NOMO-1 (cell line): ENCODE measurements around the gene PGK1.
"Not testable (repeated sequence)": the region's sequence is repeated elsewhere in the genome, so short reads cannot be mapped to it uniquely, and the experiment has no call there.

ENCODE experiments used
- DNase-seq, 2 experiments: peaks; one replicate each; lab custom pipeline; 2025; ENCODE audit not compliant: unreplicated experiment in 2 of 2; lab: John Stamatoyannopoulos, UW

PGK1 gene

GRCh38 chrX:78111140-78111931 is 7.3 kb downstream of the PGK1 start:
- no peak for DNase-seq

DNA sequence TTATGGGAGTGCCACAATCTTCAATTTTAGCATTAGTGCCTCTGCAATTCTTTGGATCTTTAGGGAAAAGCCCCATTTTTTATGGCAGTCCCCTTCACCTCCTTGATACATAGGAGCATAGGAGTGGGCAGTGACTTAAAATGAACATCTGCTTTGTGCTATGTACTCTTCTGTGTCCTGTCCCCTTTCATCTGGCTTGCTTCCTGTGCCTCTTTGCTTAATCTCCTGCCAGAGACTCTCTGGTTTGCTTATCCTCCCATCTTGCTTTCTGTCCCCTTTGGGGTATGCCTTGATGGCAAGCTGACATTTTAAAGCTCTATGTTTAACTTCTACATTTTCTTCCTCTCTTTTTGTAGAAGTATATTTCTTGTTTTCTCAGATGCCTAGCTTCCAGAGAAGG is 12.3 kb downstream of the PGK1 start:
- no peak for DNase-seq

GRCh38 chrX:78116766-78117165 is 12.7 kb downstream of the PGK1 start:
- peak in 1 of 2 experiments; percentile 6 for DNase-seq

- DNase-seq, result no peak
These were observed 14.6 kb downstream of the PGK1 start for GRCh38 chrX:78118628-78119027.

GRCh38 chrX:78119521-78120227 is 15.6 kb downstream of the PGK1 start:
- DNase-seq, result no peak

- DNase-seq, result no peak
These were observed 19.1 kb downstream of the PGK1 start for GRCh38 chrX:78123190-78123589.

DNA sequence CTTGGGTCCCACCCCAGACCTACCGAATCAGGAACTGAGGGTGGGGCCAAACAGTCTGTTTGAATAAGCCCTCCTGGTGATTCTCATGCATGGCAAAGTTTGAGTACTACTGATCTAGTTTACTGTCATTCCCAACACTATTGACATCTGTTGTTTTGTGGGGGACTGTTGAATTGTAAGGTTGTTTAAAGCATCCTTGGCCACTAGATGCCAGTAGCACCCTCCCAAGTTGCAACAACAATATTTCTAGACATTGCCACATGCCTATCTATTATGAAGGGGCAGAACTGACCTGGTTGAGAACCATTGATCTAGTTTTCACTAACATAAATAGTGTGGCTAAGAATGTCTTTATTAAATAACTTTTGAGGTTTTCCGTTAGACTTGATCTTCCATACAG is 20.3 kb downstream of the PGK1 start:
- DNase-seq, result no peak

GRCh38 chrX:78125148-78125547 is 21.1 kb downstream of the PGK1 start:
- DNase-seq, result no peak

- DNase-seq, result not testable (repeated sequence)
These were observed 21.7 kb downstream of the PGK1 start for GRCh38 chrX:78125781-78126180.

GRCh38 chrX:78129714-78130113 is 25.7 kb downstream of the PGK1 start:
- no peak for DNase-seq

DNA sequence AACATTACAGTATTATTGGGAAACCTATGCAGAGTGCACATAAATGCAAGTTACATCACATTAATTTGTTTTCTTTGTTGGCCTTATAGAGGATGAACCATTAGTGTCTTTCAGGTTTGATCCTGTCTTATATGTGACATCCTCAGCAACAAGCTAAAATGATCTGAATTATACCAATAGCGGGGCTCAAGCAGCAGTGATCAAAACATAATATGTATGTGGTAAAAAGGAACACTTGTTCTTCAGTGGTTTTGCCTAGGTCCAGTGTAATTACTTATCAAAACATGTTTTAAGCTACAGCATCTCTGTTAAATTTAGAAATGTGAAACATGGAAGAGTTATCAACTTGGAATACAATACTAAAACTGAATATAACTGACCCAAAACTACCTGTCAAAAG is 26.3 kb downstream of the PGK1 start:
- DNase-seq, result no peak

- no peak for DNase-seq
These were observed 27.1 kb downstream of the PGK1 start for GRCh38 chrX:78131117-78131516.

DNA sequence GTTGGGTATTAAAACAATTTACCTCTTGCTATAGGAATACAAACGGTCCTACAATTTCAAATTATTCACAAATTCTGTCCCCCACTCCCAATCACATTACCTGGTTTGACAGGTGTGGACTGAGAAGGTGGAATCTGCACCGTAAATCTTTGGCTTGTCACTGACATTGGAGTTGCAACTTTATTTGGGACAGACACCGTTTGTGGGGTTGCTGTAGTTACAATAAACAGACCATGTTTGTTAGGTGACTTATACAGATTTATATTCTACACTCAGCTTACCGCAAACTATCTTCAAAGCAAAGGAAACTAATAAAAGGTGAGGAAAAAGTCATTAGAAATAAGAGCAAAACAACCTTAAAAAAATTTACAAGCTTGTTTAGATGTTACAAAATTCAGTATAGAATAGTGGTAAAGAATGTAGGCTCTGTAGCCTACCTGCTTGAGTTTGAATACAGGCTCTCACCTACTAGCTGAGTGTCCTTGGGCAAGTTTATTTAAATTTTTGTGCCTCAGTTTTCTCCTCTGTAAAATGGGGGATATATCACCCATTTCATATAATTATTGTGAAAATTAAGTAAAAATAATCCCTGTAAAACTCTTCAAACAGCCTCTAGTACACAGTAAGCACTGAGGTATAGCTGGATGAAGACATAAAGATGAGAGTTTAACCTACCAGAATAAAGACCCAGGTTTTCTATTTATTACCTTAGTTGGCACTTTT is 29.4 kb downstream of the PGK1 start:
- DNase-seq, result no peak

DNA sequence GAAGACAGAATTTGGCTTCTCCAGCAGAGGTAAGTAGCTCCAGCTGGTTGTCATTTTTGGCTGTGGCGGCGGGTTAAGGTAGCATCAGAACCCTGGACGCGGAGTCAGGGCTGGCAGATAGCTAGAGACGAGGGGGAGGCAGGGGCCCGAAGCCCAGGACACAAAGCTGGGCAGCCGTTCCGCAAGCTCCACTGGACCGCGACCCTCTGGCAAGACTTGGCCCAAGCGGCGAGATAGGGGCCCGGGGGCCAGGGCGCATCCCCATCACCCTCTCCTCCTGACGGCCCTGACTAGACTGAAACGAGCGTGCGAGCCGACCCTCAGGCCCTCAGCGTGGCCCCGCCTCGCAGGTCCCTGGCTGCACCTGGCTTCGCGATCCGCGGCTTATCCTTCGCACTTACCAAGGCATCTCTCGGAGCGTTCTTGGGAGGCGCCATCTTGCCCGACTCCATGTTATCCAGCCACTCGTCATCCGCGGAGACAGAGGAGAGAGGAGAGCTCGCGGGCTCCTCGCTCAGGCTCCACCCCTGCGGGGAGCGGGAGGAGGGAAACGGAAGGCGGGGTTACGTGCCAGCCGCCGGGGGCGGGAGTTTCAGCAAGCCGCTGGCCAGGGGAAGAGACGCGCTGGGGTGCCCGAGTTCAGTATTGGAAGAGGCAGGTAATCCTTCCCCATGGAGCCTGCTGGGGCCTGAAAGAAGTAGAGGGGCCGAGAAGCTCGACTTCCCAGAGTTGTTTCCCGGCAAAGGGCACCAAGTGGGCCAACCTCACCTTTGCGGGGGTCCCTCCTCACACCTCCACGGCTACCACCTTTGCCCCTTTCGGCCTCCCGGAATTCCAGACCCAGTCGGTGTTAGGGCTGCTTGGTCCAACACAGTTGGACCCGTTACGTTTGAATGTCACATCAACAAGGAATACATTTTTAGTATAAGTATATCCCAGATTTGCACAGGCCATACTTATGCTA is 35.4 kb downstream of the PGK1 start, which contains the start of gene TAF9B:
TSS of gene TAF9B (minus strand) at position 491 of the 964 bp plus-strand sequence. CDS start at position 452, 39 bp downstream.
- DNase-seq, result peak; percentile 56 to 74

DNA sequence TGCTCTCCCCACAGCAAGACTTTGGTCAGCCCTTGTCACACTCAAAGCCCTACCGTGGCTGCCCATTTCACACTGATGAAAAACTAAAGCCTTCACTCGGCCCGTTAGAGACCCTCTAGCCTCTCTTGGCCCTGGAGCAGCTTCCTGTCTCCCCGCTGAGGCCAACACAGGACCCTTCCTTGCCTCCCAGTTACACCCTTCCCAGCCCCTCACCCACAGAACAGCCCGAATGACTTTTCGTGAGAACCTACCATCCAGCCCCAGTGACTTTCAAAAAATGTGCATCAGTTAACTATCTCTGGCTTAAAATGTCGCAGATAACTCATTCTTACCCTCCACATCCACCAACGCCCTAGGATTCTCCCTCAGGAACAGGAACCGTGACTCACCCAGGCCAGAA is 36.2 kb downstream of the PGK1 start:
- DNase-seq, result no peak

- not testable (repeated sequence) for DNase-seq
These were observed 43.0 kb downstream of the PGK1 start for GRCh38 chrX:78147002-78147540.

DNA sequence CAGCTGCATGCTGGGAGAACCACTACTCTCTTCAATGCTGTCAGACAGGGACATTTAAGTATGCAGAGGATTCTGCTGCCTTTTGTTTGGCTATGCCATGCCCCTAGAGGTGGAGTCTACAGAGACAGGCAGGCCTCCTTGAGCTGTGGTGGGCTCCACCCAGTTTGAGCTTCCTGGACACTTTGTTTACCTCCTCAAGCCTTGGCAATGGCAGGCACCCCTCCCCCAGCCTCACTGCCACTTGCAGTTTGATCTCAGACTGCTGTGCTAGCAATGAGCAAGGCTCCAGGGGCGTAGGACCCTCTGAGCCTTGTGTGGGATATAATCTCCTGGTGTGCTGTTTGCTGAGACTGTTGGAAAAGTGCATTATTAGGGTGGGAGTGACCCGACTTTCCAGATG is 53.3 kb downstream of the PGK1 start:
- DNase-seq, result not testable (repeated sequence)

GRCh38 chrX:78157846-78158245 is 53.8 kb downstream of the PGK1 start:
- DNase-seq, result not testable (repeated sequence)

DNA sequence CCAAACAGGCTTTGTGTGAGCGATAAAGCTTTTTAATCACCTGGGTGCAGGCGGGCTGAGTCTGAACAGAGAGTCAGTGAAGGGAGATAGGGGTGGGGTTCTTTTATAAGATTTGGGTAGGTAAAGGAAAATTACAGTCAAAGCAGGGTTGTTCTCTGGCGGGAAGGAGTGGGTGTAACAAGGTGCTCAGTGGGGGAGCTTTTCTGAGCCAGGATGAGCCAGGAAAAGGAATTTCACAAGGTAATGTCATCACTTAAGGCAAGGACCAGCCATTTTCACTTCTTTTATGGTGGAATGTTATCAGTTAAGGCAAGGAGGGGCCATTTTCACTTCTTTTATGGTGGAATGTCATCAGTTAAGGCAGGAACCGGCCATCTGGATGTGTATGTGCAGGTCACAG is 56.7 kb downstream of the PGK1 start:
- not testable (repeated sequence) for DNase-seq

GRCh38 chrX:78163175-78163574 is 59.1 kb downstream of the PGK1 start:
- not testable (repeated sequence) for DNase-seq
